ENCODE measurements around the gene NQO2. TPM values are rescaled to one million over a fixed set of nuclear protein-coding genes. Genes with fewer than 3 reads are reported as not detected.
A peak's percentile ranks its signal among the peaks of the same experiment; 100 is the strongest.

The NQO2 gene
- total and polyA plus RNA-seq, 11 donors = 37.0 to 85.4 (median 62.8) TPM

GRCh38 chr6:2968600-2969135 lies 31.0 kb upstream of the NQO2 start:
- Histone ChIP-seq H3K27ac (peak overlapping the region in 6 of 12 donors; percentile 17 to 100 (median 24)), H3K27me3 (no peaks in the 10 kb centered on the region), H3K4me1 (peaks cover 0 to 51% (median 27%) of the 10 kb centered on the region in 12 donors), H3K4me3 (no peak overlapping the region), H3K9me3 (no peaks in the 10 kb centered on the region), H3K36me3 (peaks cover 0 to 12% (median 2%) of the 10 kb centered on the region in 9 donors)
- intact Hi-C loops (cut with DNase I) = no loop called here
- DNase-seq (no peak), ATAC-seq (no peak)
- WGBS, 4 donors = 66 to 77% (median 74%) methylated on average over 8 of the region's 8 CpGs
- TF ChIP-seq CTCF (IDR thresholded peaks at IDR 0.05) = no peak
- TF ChIP-seq POLR2A (IDR thresholded peaks at IDR 0.05) = no peak

DNA sequence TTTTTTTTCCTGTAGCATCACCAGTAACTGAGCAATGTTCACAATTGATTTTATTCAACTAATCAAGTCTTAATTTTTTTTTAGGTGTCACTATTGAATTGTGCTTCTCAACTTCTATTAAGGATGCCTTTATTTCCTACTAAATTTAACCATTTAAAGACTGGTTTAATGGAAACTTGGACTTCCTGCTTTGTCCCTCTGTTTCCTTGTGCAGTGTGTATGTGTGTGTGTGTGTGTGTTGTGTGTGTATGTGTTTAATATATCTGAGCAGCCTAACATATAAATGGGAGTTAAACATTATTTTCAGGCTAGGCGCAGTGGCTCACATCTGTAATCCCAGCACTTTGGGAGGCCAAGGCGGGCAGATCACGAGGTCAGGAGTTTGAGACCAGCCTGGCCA lies 30.1 kb upstream of the NQO2 start:
- TF ChIP-seq CTCF (IDR thresholded peaks at IDR 0.05) (no peak), POLR2A (IDR thresholded peaks at IDR 0.05) (no peak)
- WGBS, 4 donors = 87 to 92% (median 89%) methylated on average over 3 of the region's 3 CpGs
- intact Hi-C loops (cut with DNase I) = no loop called here
- H3K27me3 ChIP-seq = no peaks in the 10 kb centered on the region
- no peaks in the 10 kb centered on the region for H3K9me3 ChIP-seq
- peaks cover 0 to 12% (median 2%) of the 10 kb centered on the region in 9 donors for H3K36me3 ChIP-seq
- ATAC-seq = no peak
- peaks cover 0 to 45% (median 27%) of the 10 kb centered on the region in 12 donors for H3K4me1 ChIP-seq
- DNase-seq = no peak
- H3K27ac ChIP-seq = peak overlapping the region in 10 of 12 donors; percentile 90 to 100 (median 96)
- peak overlapping the region in 3 of 12 donors; percentile 66 to 83 (median 81) for H3K4me3 ChIP-seq

DNA sequence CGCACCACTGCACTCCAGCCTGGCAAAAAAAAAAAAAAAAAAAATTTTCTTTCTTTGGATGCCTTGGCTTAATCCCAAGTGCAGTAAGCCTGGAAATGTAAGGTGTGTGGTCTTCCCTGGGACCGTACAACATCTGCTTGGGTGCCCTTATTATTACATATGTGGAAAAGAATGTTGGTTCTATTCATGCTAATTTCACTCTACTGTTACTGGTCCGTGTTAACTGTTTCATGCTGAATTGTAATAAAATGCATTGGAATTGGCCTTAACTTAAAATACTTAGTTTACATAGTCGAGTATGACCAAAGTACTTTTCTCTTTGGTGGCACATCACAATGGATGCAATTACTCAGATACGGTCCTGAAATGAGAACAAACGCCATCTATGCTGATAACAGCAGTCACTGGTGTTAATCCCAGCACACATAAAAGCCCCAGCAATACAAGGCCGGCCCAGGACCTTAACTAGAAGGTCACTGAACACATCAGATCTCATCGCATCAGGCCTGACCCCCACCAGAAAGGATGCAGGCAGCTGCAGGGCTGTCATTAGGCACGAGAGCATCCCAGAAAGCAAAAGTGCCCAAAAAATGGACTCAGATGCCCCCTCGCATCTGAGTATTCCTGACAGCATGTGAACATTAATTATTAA lies 29.5 kb upstream of the NQO2 start:
- H3K4me1 ChIP-seq = peaks cover 0 to 39% (median 27%) of the 10 kb centered on the region in 12 donors
- WGBS, 4 donors = 22 to 38% (median 25%) methylated on average over 10 of the region's 10 CpGs
- no peak for TF ChIP-seq POLR2A (IDR thresholded peaks at IDR 0.05)
- TF ChIP-seq CTCF (IDR thresholded peaks at IDR 0.05) = no peak
- H3K27me3 ChIP-seq = no peaks in the 10 kb centered on the region
- peak overlapping the region in 11 of 12 donors; percentile 90 to 100 (median 97) for H3K27ac ChIP-seq
- H3K4me3 ChIP-seq = peak overlapping the region; percentile 64 to 88 (median 74)
- intact Hi-C loops (cut with DNase I) = loop anchor here in 4 of 10 donors (2.0 kb wide), 2 partner anchors 17 to 19 kb away; no protein-coding TSS in a partner anchor
- DNase-seq (no peak), ATAC-seq (no peak)
- H3K36me3 ChIP-seq = peaks cover 0 to 12% (median 2%) of the 10 kb centered on the region in 9 donors
- H3K9me3 ChIP-seq = no peaks in the 10 kb centered on the region

DNA sequence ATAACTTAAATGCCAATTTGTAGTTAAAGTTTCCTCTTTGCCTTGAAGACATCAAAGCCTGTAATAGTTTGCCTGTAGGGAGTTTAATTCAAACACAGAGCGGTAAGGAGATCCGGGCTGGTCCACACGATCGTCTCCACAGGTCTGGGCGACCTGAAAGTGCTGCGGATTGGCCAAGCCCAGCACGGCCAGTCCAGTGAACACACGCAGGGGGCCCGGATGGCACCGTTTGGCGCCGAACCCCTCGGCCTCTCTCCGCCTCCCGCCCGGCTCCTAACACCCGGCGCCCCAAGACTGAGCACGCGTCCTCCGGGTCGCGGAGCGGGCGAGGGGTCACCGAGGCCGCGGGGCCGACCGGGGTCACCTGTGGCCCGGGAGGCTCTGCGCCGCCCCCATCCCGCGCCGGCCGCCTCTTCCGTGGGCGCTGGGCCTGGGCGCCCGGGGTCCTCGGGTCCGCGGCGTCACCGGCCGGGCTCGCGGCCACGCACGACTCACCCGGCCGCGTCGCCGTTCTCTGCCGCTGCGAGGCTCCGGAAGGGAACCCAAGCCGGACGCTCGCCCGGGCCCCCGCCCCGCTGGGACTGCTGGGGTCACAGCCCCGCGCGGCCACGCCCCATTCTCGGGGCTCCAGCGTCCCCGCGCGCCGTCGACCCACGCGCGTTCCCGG lies 28.8 kb upstream of the NQO2 start:
- Histone ChIP-seq H3K9me3 (no peaks in the 10 kb centered on the region), H3K27ac (peak overlapping the region; percentile 85 to 100 (median 96)), H3K27me3 (no peaks in the 10 kb centered on the region), H3K4me1 (peaks cover 0 to 32% (median 24%) of the 10 kb centered on the region in 12 donors), H3K4me3 (peak overlapping the region; percentile 64 to 88 (median 74)), H3K36me3 (peaks cover 0 to 9% (median 2%) of the 10 kb centered on the region in 9 donors)
- intact Hi-C loops (cut with DNase I) = loop anchor here in 4 of 10 donors (1.0 to 2.0 kb wide), 3 partner anchors 17 to 18 kb away; no protein-coding TSS in a partner anchor
- ATAC-seq (peak; percentile 47 to 92 (median 84)), DNase-seq (peak; percentile 86 to 94 (median 89))
- TF ChIP-seq POLR2A (IDR thresholded peaks at IDR 0.05) (peak in 1 of 2 donors; percentile 40), CTCF (IDR thresholded peaks at IDR 0.05) (no peak)
- WGBS, 4 donors = 1% methylated on average over 24 to 80 of the region's 80 CpGs

Measured in heart left ventricle (tissue), 16 donors.